Measurements from ENCODE around the gene IRX6. TPM values are rescaled to one million over a fixed set of nuclear protein-coding genes. Genes with fewer than 3 reads are reported as not detected.

IRX6 gene
- total RNA-seq, 4 donors from 2014 or later, result 6.1 to 11.6 (median 9.1) TPM

DNA sequence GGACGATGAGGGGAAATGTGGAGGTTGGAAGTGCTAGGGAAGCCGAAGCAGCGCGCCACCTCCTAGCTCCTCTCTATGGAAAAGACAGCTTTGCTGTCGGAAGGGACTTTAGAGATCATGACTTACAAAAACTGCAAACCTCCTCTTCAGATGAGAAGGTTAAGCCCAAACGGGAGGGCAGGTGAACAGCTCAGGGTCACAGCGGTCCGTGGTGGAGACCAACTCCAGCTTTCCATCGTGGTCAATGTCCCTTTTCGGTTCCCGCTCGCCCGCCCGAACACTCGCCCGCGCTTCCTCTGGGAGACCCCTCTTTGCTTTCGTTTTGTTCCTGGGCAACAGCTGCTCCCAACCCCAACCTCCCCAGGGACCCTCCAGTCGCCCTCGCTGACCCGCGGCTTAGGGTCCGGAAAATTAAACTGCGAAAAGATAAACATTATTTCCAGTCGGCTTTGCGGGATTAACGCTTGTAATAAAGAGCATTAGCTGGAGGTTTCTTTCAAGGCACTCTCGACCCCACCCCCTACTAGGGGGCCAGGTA, 7.7 kb downstream of the IRX6 start:
- TF ChIP-seq POLR2A (IDR thresholded peaks at IDR 0.05) (no peak), EP300 (IDR thresholded peaks at IDR 0.05) (no peak), POLR2AphosphoS5 (IDR thresholded peaks at IDR 0.05) (no peak)
- TF ChIP-seq, protein P1, sequence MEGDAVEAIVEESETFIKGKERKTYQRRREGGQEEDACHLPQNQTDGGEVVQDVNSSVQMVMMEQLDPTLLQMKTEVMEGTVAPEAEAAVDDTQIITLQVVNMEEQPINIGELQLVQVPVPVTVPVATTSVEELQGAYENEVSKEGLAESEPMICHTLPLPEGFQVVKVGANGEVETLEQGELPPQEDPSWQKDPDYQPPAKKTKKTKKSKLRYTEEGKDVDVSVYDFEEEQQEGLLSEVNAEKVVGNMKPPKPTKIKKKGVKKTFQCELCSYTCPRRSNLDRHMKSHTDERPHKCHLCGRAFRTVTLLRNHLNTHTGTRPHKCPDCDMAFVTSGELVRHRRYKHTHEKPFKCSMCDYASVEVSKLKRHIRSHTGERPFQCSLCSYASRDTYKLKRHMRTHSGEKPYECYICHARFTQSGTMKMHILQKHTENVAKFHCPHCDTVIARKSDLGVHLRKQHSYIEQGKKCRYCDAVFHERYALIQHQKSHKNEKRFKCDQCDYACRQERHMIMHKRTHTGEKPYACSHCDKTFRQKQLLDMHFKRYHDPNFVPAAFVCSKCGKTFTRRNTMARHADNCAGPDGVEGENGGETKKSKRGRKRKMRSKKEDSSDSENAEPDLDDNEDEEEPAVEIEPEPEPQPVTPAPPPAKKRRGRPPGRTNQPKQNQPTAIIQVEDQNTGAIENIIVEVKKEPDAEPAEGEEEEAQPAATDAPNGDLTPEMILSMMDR (IDR thresholded peaks at IDR 0.05), result no peak
- peaks cover 40% of the 10 kb centered on the region for H3K27me3 ChIP-seq
- WGBS, result 80% methylated on average over 28 of the region's 28 CpGs
- peaks cover 4% of the 10 kb centered on the region for H3K4me1 ChIP-seq
- no peak overlapping the region for H3K4me3 ChIP-seq
- H3K36me3 ChIP-seq, result peaks cover 9% of the 10 kb centered on the region
- H3K9me3 ChIP-seq, result no peaks in the 10 kb centered on the region
- H3K27ac ChIP-seq, result no peak overlapping the region
- no peak for DNase-seq (ENCODE audit: low spot score in 2 of 2)

GRCh38 chr16:55333684-55334083, 9.7 kb downstream of the IRX6 start:
- DNase-seq (ENCODE audit: low spot score in 2 of 2), result no peak
- 75% methylated on average over 2 of the region's 2 CpGs for WGBS
- Histone ChIP-seq H3K4me3 (no peak overlapping the region), H3K27ac (no peak overlapping the region), H3K9me3 (no peaks in the 10 kb centered on the region), H3K36me3 (peaks cover 6% of the 10 kb centered on the region), H3K4me1 (no peaks in the 10 kb centered on the region), H3K27me3 (peaks cover 24% of the 10 kb centered on the region)
- no peak for TF ChIP-seq POLR2A (IDR thresholded peaks at IDR 0.05)
- TF ChIP-seq EP300 (IDR thresholded peaks at IDR 0.05), result no peak
- no peak for TF ChIP-seq POLR2AphosphoS5 (IDR thresholded peaks at IDR 0.05)
- TF ChIP-seq, protein P1 (IDR thresholded peaks at IDR 0.05), result no peak

DNA sequence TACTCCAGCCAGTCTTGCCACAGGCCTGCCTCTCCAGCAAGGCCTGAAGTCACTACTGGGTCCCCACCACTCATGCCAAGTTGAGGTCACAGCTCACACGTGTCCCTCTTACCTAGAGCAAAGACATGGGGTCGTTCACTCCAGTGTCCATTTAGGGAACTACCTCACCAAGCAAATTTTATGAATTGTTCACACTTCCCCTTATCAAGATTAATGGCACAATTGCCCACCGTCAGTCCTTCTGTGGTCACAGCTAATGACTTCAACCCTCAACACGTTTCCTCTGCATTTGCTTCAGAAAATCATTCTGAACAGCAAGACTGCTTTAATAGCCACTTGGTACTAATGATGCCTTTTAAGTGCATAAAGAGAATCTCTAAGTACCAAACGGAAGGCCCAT, 14.6 kb downstream of the IRX6 start:
- no peaks in the 10 kb centered on the region for H3K36me3 ChIP-seq
- DNase-seq (ENCODE audit: low spot score in 2 of 2), result no peak
- H3K9me3 ChIP-seq, result no peaks in the 10 kb centered on the region
- H3K27ac ChIP-seq, result no peak overlapping the region
- no peak for TF ChIP-seq EP300 (IDR thresholded peaks at IDR 0.05)
- TF ChIP-seq POLR2AphosphoS5 (IDR thresholded peaks at IDR 0.05), result no peak
- no peak for TF ChIP-seq POLR2A (IDR thresholded peaks at IDR 0.05)
- TF ChIP-seq, protein P1 (IDR thresholded peaks at IDR 0.05), result no peak
- H3K4me1 ChIP-seq, result no peaks in the 10 kb centered on the region
- peaks cover 2% of the 10 kb centered on the region for H3K27me3 ChIP-seq
- 81% methylated on average over 5 of the region's 5 CpGs for WGBS
- no peak overlapping the region for H3K4me3 ChIP-seq

DNA sequence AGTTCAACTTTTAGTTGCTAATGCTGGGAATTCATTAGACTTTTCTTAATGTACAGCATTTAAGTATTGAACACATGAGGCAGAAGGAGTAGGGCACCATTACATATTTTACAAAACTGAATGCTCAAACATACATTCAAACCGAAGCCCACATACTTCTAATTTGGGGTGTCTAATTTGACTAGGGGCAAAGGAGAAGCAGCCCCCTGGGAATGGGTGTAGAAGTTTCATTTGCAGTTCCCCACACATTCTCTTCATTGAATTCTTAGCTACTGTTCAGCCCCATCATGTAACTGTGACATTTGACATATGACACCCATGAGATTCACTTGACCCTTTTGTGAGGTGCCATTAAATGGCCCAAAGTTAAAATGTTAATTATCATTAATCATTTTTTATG, 16.4 kb downstream of the IRX6 start:
- Histone ChIP-seq H3K4me3 (no peak overlapping the region), H3K36me3 (no peaks in the 10 kb centered on the region), H3K4me1 (no peaks in the 10 kb centered on the region), H3K27me3 (peaks cover 2% of the 10 kb centered on the region), H3K27ac (no peak overlapping the region), H3K9me3 (no peaks in the 10 kb centered on the region)
- 100% methylated on average over 1 of the region's 1 CpG for WGBS
- no peak for DNase-seq (ENCODE audit: low spot score in 2 of 2)
- TF ChIP-seq, protein P1 (IDR thresholded peaks at IDR 0.05), result no peak
- no peak for TF ChIP-seq POLR2A (IDR thresholded peaks at IDR 0.05)
- no peak for TF ChIP-seq POLR2AphosphoS5 (IDR thresholded peaks at IDR 0.05)
- no peak for TF ChIP-seq EP300 (IDR thresholded peaks at IDR 0.05)

GRCh38 chr16:55341681-55342080, 17.7 kb downstream of the IRX6 start:
- Histone ChIP-seq H3K36me3 (no peaks in the 10 kb centered on the region), H3K4me1 (no peaks in the 10 kb centered on the region), H3K9me3 (no peaks in the 10 kb centered on the region), H3K27me3 (peaks cover 2% of the 10 kb centered on the region), H3K4me3 (no peak overlapping the region), H3K27ac (no peak overlapping the region)
- TF ChIP-seq, protein P1 (IDR thresholded peaks at IDR 0.05), result no peak
- TF ChIP-seq POLR2AphosphoS5 (IDR thresholded peaks at IDR 0.05) (no peak), EP300 (IDR thresholded peaks at IDR 0.05) (no peak), POLR2A (IDR thresholded peaks at IDR 0.05) (no peak)
- no peak for DNase-seq (ENCODE audit: low spot score in 2 of 2)
- WGBS, result 91% methylated on average over 4 of the region's 4 CpGs
